SH-SY5Y (cell line): ENCODE data around the gene CLDN22.

Source experiments
- GATA2 ChIP-seq: IDR thresholded peaks from 2 replicates; pipeline ENCODE4 v1.6.1; 2011; ENCODE audit warnings: mild to moderate bottlenecking, low read depth, low read length
- GATA3 ChIP-seq: IDR thresholded peaks from 2 replicates; pipeline ENCODE4 v1.6.1; 2011; ENCODE audit warnings: low read depth, mild to moderate bottlenecking, low read length, moderate library complexity

Gene CLDN22

GRCh38 chr4:183314806-183315205 lies 5.3 kb downstream of the CLDN22 start:
- no peak for TF ChIP-seq GATA3
- TF ChIP-seq GATA2 = no peak

GRCh38 chr4:183314336-183314735 lies 5.7 kb downstream of the CLDN22 start:
- no peak for TF ChIP-seq GATA2
- no peak for TF ChIP-seq GATA3

- TF ChIP-seq GATA3 (no peak), GATA2 (no peak)
Measured at GRCh38 chr4:183312841-183313240, 7.2 kb downstream of the CLDN22 start.

GRCh38 chr4:183306811-183307210 lies 13.3 kb downstream of the CLDN22 start:
- TF ChIP-seq GATA3 (no peak), GATA2 (no peak)

- no peak for TF ChIP-seq GATA2
Measured at GRCh38 chr4:183304538-183304937, 15.5 kb downstream of the CLDN22 start.

- TF ChIP-seq GATA3 = no peak
- TF ChIP-seq GATA2 = no peak
Measured at GRCh38 chr4:183304067-183304466, 16.0 kb downstream of the CLDN22 start.

GRCh38 chr4:183303301-183303700 lies 16.8 kb downstream of the CLDN22 start:
- TF ChIP-seq GATA3 (no peak), GATA2 (no peak)

GRCh38 chr4:183300655-183301054 lies 19.4 kb downstream of the CLDN22 start:
- TF ChIP-seq GATA3 = no peak
- TF ChIP-seq GATA2 = no peak

GRCh38 chr4:183300070-183300469 lies 20.0 kb downstream of the CLDN22 start:
- TF ChIP-seq GATA3 (no peak), GATA2 (no peak)

GRCh38 chr4:183299464-183299863 lies 20.6 kb downstream of the CLDN22 start:
- TF ChIP-seq GATA2 (no peak), GATA3 (no peak)

- no peak for TF ChIP-seq GATA2
- TF ChIP-seq GATA3 = no peak
Measured at GRCh38 chr4:183297675-183298074, 22.4 kb downstream of the CLDN22 start.

GRCh38 chr4:183295711-183296110 lies 24.4 kb downstream of the CLDN22 start:
- no peak for TF ChIP-seq GATA3
- TF ChIP-seq GATA2 = no peak

GRCh38 chr4:183291070-183291469 lies 29.0 kb downstream of the CLDN22 start:
- TF ChIP-seq GATA2 (no peak), GATA3 (no peak)

GRCh38 chr4:183289688-183290087 lies 30.4 kb downstream of the CLDN22 start:
- TF ChIP-seq GATA3 = no peak
- TF ChIP-seq GATA2 = no peak

- TF ChIP-seq GATA3 (no peak), GATA2 (no peak)
Measured at GRCh38 chr4:183288955-183289354, 31.1 kb downstream of the CLDN22 start.

GRCh38 chr4:183287677-183288076 lies 32.4 kb downstream of the CLDN22 start:
- TF ChIP-seq GATA2 (no peak), GATA3 (no peak)
